HG03521 (cell line): ENCODE measurements around the gene DNMBP.
"Not testable (repeated sequence)": the region's sequence is repeated elsewhere in the genome, so short reads cannot be mapped to it uniquely, and the experiment has no call there.

Experiments used
- ATAC-seq: cut with Tn5 transposase; IDR thresholded peaks from one replicate; pipeline ENCODE4 v1.9.1; 2021; ENCODE audit warnings: mild to moderate bottlenecking, moderate library complexity; ENCODE audit not compliant: unreplicated experiment

DNMBP gene

GRCh38 chr10:99840859-99841258 lies 168.9 kb downstream of the DNMBP start:
- ATAC-seq, result not testable (repeated sequence)

GRCh38 chr10:99836711-99837110 lies 173.0 kb downstream of the DNMBP start:
- ATAC-seq, result no peak

GRCh38 chr10:99835947-99836346 lies 173.8 kb downstream of the DNMBP start:
- no peak for ATAC-seq

- ATAC-seq, result no peak
These were observed 175.3 kb downstream of the DNMBP start for GRCh38 chr10:99834410-99834809.

- ATAC-seq, result no peak
These were observed 177.3 kb downstream of the DNMBP start for GRCh38 chr10:99832439-99832838.

- no peak for ATAC-seq
These were observed 181.3 kb downstream of the DNMBP start for GRCh38 chr10:99828464-99828863.

GRCh38 chr10:99827936-99828335 lies 181.8 kb downstream of the DNMBP start:
- no peak for ATAC-seq
